Smooth muscle cell (in vitro differentiated cells): ENCODE data around the gene CEP19. TPM values are rescaled to one million over a fixed set of nuclear protein-coding genes. Genes with fewer than 3 reads are reported as not detected.

ENCODE experiments used
- DNase-seq: peaks from one replicate; lab custom pipeline; 2025; ENCODE audit not compliant: unreplicated experiment; lab: John Stamatoyannopoulos, UW
- H2AFZ ChIP-seq: fragments of 200-600 bp; sonication (generic); 2 replicates; pipeline ENCODE4 v1.6.0; 2016; ENCODE audit warnings: antibody characterized with exemption, low read depth, mild to moderate bottlenecking
- H3F3A ChIP-seq: fragments of 200-600 bp; sonication (generic); 2 replicates; pipeline ENCODE4 v1.6.0; 2017; ENCODE audit warnings: antibody characterized with exemption, low read depth
- H3K27ac ChIP-seq: fragments of 200-600 bp; sonication (generic); 2 replicates; pipeline ENCODE4 v1.5.1; 2016; ENCODE audit warnings: low read depth, mild to moderate bottlenecking
- H3K27me3 ChIP-seq: fragments of 200-600 bp; sonication (generic); 2 replicates; pipeline ENCODE4 v1.6.1; 2016; ENCODE audit warnings: low read depth, mild to moderate bottlenecking
- H3K36me3 ChIP-seq: fragments of 200-600 bp; sonication (generic); 2 replicates; pipeline ENCODE4 v1.5.1; 2016; ENCODE audit warnings: low read depth
- H3K4me1 ChIP-seq: fragments of 200-600 bp; sonication (generic); 2 replicates; pipeline ENCODE4 v1.5.1; 2016; ENCODE audit warnings: low read depth
- H3K4me2 ChIP-seq: fragments of 200-600 bp; sonication (generic); 2 replicates; pipeline ENCODE4 v1.6.0; 2016; ENCODE audit warnings: mild to moderate bottlenecking
- H3K4me3 ChIP-seq: fragments of 200-600 bp; sonication (generic); 2 replicates; pipeline ENCODE4 v1.5.1; 2016; ENCODE audit warnings: mild to moderate bottlenecking
- H3K79me2 ChIP-seq: fragments of 200-600 bp; sonication (generic); 2 replicates; pipeline ENCODE4 v1.6.0; 2016; ENCODE audit warnings: low read depth, mild to moderate bottlenecking
- H3K9ac ChIP-seq: fragments of 200-600 bp; sonication (generic); 2 replicates; pipeline ENCODE4 v1.6.0; 2016; ENCODE audit warnings: low read depth
- H3K9me3 ChIP-seq: fragments of 200-600 bp; sonication (generic); replicated peaks from 2 replicates; pipeline ENCODE4 v1.5.1; 2016; ENCODE audit warnings: low read depth
- H4K20me1 ChIP-seq: fragments of 200-600 bp; sonication (generic); 2 replicates; pipeline ENCODE4 v1.6.0; 2016; ENCODE audit warnings: low read depth
- CTCF ChIP-seq: fragments of 200-600 bp; sonication (generic); IDR thresholded peaks from 2 replicates; pipeline ENCODE4 v1.5.1; 2017; ENCODE audit warnings: borderline replicate concordance, mild to moderate bottlenecking, antibody characterized with exemption; ENCODE audit not compliant: insufficient read depth, poor library complexity, severe bottlenecking
- WGBS: methylation state at CpG from one replicate; pipeline ENCODE4 v1.1.7; 2016; ENCODE audit warnings: low lambda C conversion rate; 5-methylcytosine and 5-hydroxymethylcytosine counted together
- polyA plus RNA-seq: library from polyadenylated mRNA; unstranded; fragments of >200 nt; fragmentation: Nextera tagmentation; extraction: Ambion mirVana; gene quantifications from 2 replicates; pipeline ENCODE4 v1.2.1, GENCODE V29; 2016
- total RNA-seq: library from RNA; depleted of rRNA; stranded (reverse); fragments of >200 nt; gene quantifications from 2 replicates; pipeline ENCODE4 v1.2.3, GENCODE V29; 2014

The CEP19 gene
- total RNA-seq (0.63 and 4.6 TPM in 2 replicates), polyA plus RNA-seq (4.4 and 6.5 TPM in 2 replicates)

GRCh38 chr3:196711838-196712513 is at the start of gene CEP19, which contains the start of gene PIGX:
CEP19 (minus strand) TSS chr3:196712250; CDS start chr3:196708657, 3,593 bp downstream.
PIGX (plus strand) TSS chr3:196712377.
- Histone ChIP-seq H3K4me3 (peak within 1 kb of the TSS; percentile 97), H3K4me1 (peaks cover 12% of the 10 kb centered on the region), H3K27ac (peak within 1 kb of the TSS; percentile 100), H4K20me1 (no peaks in the 10 kb centered on the region), H3K9me3 (no peaks in the 10 kb centered on the region), H3K27me3 (no peaks in the 10 kb centered on the region), H3K36me3 (no peaks in the 10 kb centered on the region), H2AFZ (peak within 1 kb of the TSS; percentile 96), H3K79me2 (peaks cover 30% of the 10 kb centered on the region), H3K9ac (peak within 1 kb of the TSS; percentile 98), H3F3A (peaks cover 14% of the 10 kb centered on the region), H3K4me2 (peak within 1 kb of the TSS; percentile 89)
- TF ChIP-seq CTCF: no peak
- under 1% methylated on average over 63 of the region's 68 CpGs for WGBS
- peak; percentile 90 for DNase-seq

GRCh38 chr3:196757876-196758739 is 46.1 kb upstream of the CEP19 start:
- Histone ChIP-seq H3K4me3 (no peak overlapping the region), H3K9ac (no peak overlapping the region), H3K36me3 (no peaks in the 10 kb centered on the region), H3K79me2 (peaks cover 76% of the 10 kb centered on the region), H3K27me3 (no peaks in the 10 kb centered on the region), H3F3A (no peaks in the 10 kb centered on the region), H3K9me3 (no peaks in the 10 kb centered on the region), H2AFZ (no peak overlapping the region), H3K27ac (peak overlapping the region; percentile 43), H3K4me2 (no peak overlapping the region), H4K20me1 (peaks cover 74% of the 10 kb centered on the region), H3K4me1 (peaks cover 4% of the 10 kb centered on the region)
- WGBS: 86% methylated on average over 9 of the region's 9 CpGs
- no peak for TF ChIP-seq CTCF
- no peak for DNase-seq

- H3K4me3 ChIP-seq: no peak overlapping the region
- H3K27ac ChIP-seq: no peak overlapping the region
- no peaks in the 10 kb centered on the region for H3K36me3 ChIP-seq
- no peak overlapping the region for H3K9ac ChIP-seq
- peaks cover 4% of the 10 kb centered on the region for H3K4me1 ChIP-seq
- 87% methylated on average over 4 of the region's 4 CpGs for WGBS
- H3K27me3 ChIP-seq: no peaks in the 10 kb centered on the region
- peaks cover 87% of the 10 kb centered on the region for H4K20me1 ChIP-seq
- H3K79me2 ChIP-seq: peaks cover 84% of the 10 kb centered on the region
- no peak overlapping the region for H2AFZ ChIP-seq
- no peak for DNase-seq
- H3K4me2 ChIP-seq: no peak overlapping the region
- TF ChIP-seq CTCF: no peak
- H3K9me3 ChIP-seq: no peaks in the 10 kb centered on the region
- no peaks in the 10 kb centered on the region for H3F3A ChIP-seq
Observed at GRCh38 chr3:196756732-196757131, 44.7 kb upstream of the CEP19 start.
